Panc1 (cell line): ENCODE measurements around the gene SYP. TPM values are rescaled to one million over a fixed set of nuclear protein-coding genes. Genes with fewer than 3 reads are reported as not detected.

ENCODE experiments used
- ATAC-seq: fragments of 200-7000 bp; cut with Tn5 transposase; 2 replicates; pipeline ENCODE4 v1.9.1; 2020; ENCODE audit warnings: mild to moderate bottlenecking, moderate library complexity
- BruUV-seq: library from RNA; stranded (reverse); fragments of 400-500 nt; replicated peaks from 2 replicates; lab custom pipeline; 2021; lab: Mats Ljungman, UMichigan
- CTCF ChIA-PET: fragments of 300-600 bp; sonication (Branson Sonifier 250); formaldehyde crosslinking; loops from one replicate; lab custom pipeline; 2022; ENCODE audit warnings: antibody characterized with exemption; lab: Charles Lee
- POLR2A ChIA-PET: fragments of 300-600 bp; sonication (Branson Sonifier 250); formaldehyde crosslinking; loops from one replicate; lab custom pipeline; 2022; ENCODE audit warnings: antibody characterized with exemption; lab: Charles Lee
- DNase-seq: peaks from one replicate; pipeline ENCODE4 v3.0.0-alpha.2; 2010; ENCODE audit warnings: low read depth, low spot score
- H3K27ac ChIP-seq: 2 replicates; pipeline ENCODE4 v1.5.1; 2011; ENCODE audit warnings: mild to moderate bottlenecking, low read length, inconsistent platforms
- H3K27me3 ChIP-seq: fragments of 200-500 bp; sonication (Bioruptor generic); 2 replicates; pipeline ENCODE4 v1.6.0; 2014; ENCODE audit warnings: low read length, inconsistent platforms; ENCODE audit not compliant: control insufficient read depth, insufficient read depth
- H3K36me3 ChIP-seq: fragments of 200-500 bp; sonication (Bioruptor generic); 2 replicates; pipeline ENCODE4 v1.5.1; 2014; ENCODE audit warnings: inconsistent platforms, mild to moderate bottlenecking, low read length, moderate library complexity; ENCODE audit not compliant: control insufficient read depth, insufficient read depth
- H3K4me1 ChIP-seq: 2 replicates; pipeline ENCODE4 v1.5.1; 2011; ENCODE audit warnings: inconsistent platforms, mild to moderate bottlenecking, low read length, moderate library complexity; ENCODE audit not compliant: control insufficient read depth, insufficient read depth
- H3K4me3 ChIP-seq, 2 experiments: 2 replicates each; pipeline ENCODE4 v1.5.1; 2011 to 2012; ENCODE audit warnings: low read depth in 2 of 2, low read length in 2 of 2, mild to moderate bottlenecking in 2 of 2, inconsistent platforms in 1 of 2, moderate library complexity in 1 of 2
- H3K9me3 ChIP-seq: fragments of 200-500 bp; sonication (Bioruptor generic); 2 replicates; pipeline ENCODE4 v1.5.1; 2014; ENCODE audit warnings: low read depth, mild to moderate bottlenecking, inconsistent platforms, low read length, moderate library complexity; ENCODE audit not compliant: control insufficient read depth, insufficient read depth
- POLR2AphosphoS5 ChIP-seq: IDR thresholded peaks from 2 replicates; pipeline ENCODE4 v1.6.1; 2012; ENCODE audit warnings: mild to moderate bottlenecking, low read depth, low read length, moderate library complexity
- SIN3A ChIP-seq: IDR thresholded peaks from 2 replicates; pipeline ENCODE4 v1.6.1; 2012; ENCODE audit warnings: low read depth, mild to moderate bottlenecking, low read length, moderate library complexity, borderline replicate concordance; ENCODE audit not compliant: insufficient read depth
- TCF7L2 ChIP-seq: IDR thresholded peaks from 2 replicates; pipeline ENCODE4 v1.6.1; 2011; ENCODE audit warnings: mild to moderate bottlenecking, low read depth, low read length, inconsistent platforms
- in situ Hi-C: cut with HindIII; loops from 2 replicates; pipeline ENCODE4 v1.10.0; 2016; ENCODE audit warnings: low sequenced_read_pairs, low pct_unique_long_range_greater_than_20kb
- intact Hi-C: fragments of 100-400 bp; cut with micrococcal nuclease; formaldehyde crosslinking; loops from one replicate; pipeline ENCODE4 v1.10.0; 2022; ENCODE audit not compliant: unreplicated experiment
- total RNA-seq: library from RNA; stranded (reverse); gene quantifications from one replicate; pipeline ENCODE4 v1.2.1, GENCODE V29; 2021; ENCODE audit not compliant: unreplicated experiment
- TF ChIP-seq, protein P1 (sequence below), 2 experiments: IDR thresholded peaks; 2 replicates each; pipeline ENCODE4 v1.6.1; 2011 to 2012; ENCODE audit warnings: low read depth in 2 of 2, control low read depth in 1 of 2, low read length in 1 of 2, mild to moderate bottlenecking in 1 of 2, moderate library complexity in 1 of 2; ENCODE audit not compliant: insufficient read depth in 1 of 2
- TF ChIP-seq, protein P2 (sequence below): fragments of 450-650 bp; IDR thresholded peaks from 2 replicates; pipeline ENCODE4 v1.5.1; 2017; ENCODE audit warnings: mild to moderate bottlenecking

The SYP gene
- total RNA-seq, 1 experiment from 2014 or later = 12.4 TPM

DNA sequence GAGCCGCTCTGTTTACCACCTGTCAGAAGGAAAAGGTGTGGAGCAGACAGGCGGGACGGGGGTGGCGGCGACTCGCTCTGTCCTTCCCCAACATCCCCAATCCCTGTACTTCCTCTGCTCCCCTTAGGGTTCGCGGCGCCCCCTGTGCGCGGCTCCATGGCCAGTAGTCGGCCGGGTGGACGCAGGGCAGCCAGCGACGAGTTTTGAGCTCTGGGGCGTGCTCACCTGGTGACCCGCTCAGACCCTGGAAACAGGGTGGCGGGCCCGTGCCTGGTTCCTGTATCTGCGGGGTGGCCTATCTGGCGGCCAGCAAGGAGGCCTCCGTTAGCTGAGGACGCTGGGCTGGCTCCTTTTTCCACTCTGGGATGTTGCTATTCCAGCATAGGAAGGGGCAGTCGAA, 42.8 kb downstream of the SYP start:
- POLR2A ChIA-PET = no interaction called here
- ATAC-seq (no peak), DNase-seq (no peak)
- TF ChIP-seq, protein P1, sequence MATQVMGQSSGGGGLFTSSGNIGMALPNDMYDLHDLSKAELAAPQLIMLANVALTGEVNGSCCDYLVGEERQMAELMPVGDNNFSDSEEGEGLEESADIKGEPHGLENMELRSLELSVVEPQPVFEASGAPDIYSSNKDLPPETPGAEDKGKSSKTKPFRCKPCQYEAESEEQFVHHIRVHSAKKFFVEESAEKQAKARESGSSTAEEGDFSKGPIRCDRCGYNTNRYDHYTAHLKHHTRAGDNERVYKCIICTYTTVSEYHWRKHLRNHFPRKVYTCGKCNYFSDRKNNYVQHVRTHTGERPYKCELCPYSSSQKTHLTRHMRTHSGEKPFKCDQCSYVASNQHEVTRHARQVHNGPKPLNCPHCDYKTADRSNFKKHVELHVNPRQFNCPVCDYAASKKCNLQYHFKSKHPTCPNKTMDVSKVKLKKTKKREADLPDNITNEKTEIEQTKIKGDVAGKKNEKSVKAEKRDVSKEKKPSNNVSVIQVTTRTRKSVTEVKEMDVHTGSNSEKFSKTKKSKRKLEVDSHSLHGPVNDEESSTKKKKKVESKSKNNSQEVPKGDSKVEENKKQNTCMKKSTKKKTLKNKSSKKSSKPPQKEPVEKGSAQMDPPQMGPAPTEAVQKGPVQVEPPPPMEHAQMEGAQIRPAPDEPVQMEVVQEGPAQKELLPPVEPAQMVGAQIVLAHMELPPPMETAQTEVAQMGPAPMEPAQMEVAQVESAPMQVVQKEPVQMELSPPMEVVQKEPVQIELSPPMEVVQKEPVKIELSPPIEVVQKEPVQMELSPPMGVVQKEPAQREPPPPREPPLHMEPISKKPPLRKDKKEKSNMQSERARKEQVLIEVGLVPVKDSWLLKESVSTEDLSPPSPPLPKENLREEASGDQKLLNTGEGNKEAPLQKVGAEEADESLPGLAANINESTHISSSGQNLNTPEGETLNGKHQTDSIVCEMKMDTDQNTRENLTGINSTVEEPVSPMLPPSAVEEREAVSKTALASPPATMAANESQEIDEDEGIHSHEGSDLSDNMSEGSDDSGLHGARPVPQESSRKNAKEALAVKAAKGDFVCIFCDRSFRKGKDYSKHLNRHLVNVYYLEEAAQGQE (IDR thresholded peaks at IDR 0.05; ENCODE audit: insufficient read depth in 1 of 2, low read depth in 2 of 2, low read length in 1 of 2) = no peak
- TF ChIP-seq, protein P2, sequence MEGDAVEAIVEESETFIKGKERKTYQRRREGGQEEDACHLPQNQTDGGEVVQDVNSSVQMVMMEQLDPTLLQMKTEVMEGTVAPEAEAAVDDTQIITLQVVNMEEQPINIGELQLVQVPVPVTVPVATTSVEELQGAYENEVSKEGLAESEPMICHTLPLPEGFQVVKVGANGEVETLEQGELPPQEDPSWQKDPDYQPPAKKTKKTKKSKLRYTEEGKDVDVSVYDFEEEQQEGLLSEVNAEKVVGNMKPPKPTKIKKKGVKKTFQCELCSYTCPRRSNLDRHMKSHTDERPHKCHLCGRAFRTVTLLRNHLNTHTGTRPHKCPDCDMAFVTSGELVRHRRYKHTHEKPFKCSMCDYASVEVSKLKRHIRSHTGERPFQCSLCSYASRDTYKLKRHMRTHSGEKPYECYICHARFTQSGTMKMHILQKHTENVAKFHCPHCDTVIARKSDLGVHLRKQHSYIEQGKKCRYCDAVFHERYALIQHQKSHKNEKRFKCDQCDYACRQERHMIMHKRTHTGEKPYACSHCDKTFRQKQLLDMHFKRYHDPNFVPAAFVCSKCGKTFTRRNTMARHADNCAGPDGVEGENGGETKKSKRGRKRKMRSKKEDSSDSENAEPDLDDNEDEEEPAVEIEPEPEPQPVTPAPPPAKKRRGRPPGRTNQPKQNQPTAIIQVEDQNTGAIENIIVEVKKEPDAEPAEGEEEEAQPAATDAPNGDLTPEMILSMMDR = no peak
- TF ChIP-seq TCF7L2 (no peak), POLR2AphosphoS5 (no peak), SIN3A (no peak)
- CTCF ChIA-PET = no interaction called here
- BruUV-seq = no TSS peak
- Histone ChIP-seq H3K4me1 (peaks cover 4% of the 10 kb centered on the region; the same call in 1 of the 2 replicates), H3K36me3 (no peaks in the 10 kb centered on the region), H3K27ac (no peak overlapping the region), H3K27me3 (no peaks in the 10 kb centered on the region), H3K9me3 (no peaks in the 10 kb centered on the region), H3K4me3 (no peak overlapping the region)
- in situ Hi-C loops = no loop called here
- intact Hi-C loops = no loop called here

DNA sequence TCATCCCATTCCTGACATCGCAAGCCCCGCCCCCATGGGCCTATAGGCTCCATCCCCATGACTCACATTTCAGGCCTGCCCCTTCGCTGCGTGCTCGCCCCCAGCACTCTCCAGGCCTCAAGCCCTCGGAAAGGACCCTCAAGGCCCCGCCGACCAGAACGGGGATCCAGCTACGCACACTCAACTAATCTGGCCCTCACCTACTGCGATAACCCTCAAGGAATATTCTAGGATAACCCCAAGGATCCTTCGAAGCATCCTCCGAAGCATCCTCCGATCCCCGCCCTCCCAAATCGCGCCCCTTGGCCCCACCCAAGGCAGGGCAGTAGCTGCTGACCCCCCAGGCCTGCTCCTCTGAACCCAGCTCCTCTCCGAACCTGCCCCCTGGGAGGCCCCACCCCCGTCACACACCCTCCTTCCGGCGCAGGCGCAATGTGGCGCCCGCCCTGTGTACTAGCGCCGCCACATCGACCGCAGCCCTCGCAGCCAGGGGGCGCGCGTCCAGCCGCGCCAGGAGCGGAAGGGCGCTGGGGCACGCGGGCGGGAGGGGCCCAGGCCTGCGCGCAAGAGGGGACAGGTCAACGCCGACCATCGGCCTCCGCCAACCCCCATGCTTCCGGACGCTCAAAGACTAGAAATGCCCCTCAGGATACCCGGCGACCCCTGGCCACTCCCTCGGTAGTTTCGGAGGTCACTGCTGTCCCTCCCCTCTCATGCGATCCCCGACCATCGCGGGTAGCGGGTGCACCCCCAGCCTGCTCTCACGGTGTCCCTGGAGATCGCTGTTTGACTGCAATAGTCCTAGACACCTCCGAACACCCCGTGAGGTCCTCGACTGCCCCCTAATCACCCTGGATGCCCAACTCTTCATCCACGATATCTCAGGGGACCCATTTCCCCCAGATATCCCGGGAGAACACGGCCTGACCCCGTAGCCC, 43.8 kb downstream of the SYP start:
- Histone ChIP-seq H3K4me1 (peaks cover 4% of the 10 kb centered on the region; the same call in 1 of the 2 replicates), H3K36me3 (no peaks in the 10 kb centered on the region), H3K27ac (peak overlapping the region; percentile 82), H3K4me3 (peak overlapping the region; percentile 45 to 57), H3K27me3 (no peaks in the 10 kb centered on the region), H3K9me3 (no peaks in the 10 kb centered on the region)
- intact Hi-C loops (no loop called here), in situ Hi-C loops (no loop called here)
- ChIA-PET CTCF (interaction anchor here (0.6 to 1.2 kb wide), 7 partner anchors 8 to 419 kb away, joined by 3 to 8 read pairs (median 3); no protein-coding TSS in a partner anchor), POLR2A (no interaction called here)
- DNase-seq = no peak
- TF ChIP-seq SIN3A = no peak
- TF ChIP-seq, protein P1 (IDR thresholded peaks at IDR 0.05; ENCODE audit: insufficient read depth in 1 of 2, low read depth in 2 of 2, low read length in 1 of 2) = no peak
- TF ChIP-seq, protein P2 = peak; percentile 92
- TF ChIP-seq POLR2AphosphoS5 = no peak; the same call in 1 of the 2 replicates
- ATAC-seq = peak; percentile 95
- no TSS peak for BruUV-seq
